ENCODE measurements around the gene MTMR10.

MTMR10 gene

DNA sequence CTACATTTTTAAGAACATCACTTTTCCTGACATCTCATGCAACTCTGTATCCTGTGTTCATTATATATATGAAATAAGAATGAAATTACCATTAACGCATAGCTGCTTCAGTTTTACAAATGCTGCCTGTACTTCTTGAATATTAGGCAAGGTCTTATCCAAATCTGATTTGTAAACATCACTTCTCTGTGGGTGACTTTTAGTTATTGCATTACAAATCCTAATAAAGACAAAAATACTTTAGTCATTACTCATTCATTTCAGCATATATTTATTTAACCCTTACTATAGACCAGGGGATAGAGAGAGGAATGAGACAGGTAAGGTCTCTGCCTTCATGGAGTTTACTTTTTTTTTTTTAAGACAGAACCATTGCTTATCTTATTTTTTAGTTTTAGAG, 36.8 kb downstream of the MTMR10 start:
- no peak overlapping the region for H3K14ac ChIP-seq (ENCODE audit: low read length in 2 of 2)
- H3K4me3 ChIP-seq (ENCODE audit: insufficient read depth in 1 of 2, low read depth in 1 of 2, low read length in 2 of 2): no peak overlapping the region
- no peak overlapping the region for H2BK120ac ChIP-seq (ENCODE audit: low read depth, low read length)
- H2AFZ ChIP-seq (ENCODE audit: low read depth, low read length): no peak overlapping the region
- peaks cover 18% of the 10 kb centered on the region for H3K4me1 ChIP-seq (ENCODE audit: control insufficient read depth, insufficient read depth, low read depth, low read length)
- H2BK5ac ChIP-seq (ENCODE audit: low read depth, low read length, poor library complexity, severe bottlenecking): no peak overlapping the region
- no peak overlapping the region for H2AK5ac ChIP-seq (ENCODE audit: low read length, severe bottlenecking)
- H3K79me1 ChIP-seq (replicated peaks; ENCODE audit: low read length, poor library complexity, severe bottlenecking): peaks cover 19% of the 10 kb centered on the region
- H4K91ac ChIP-seq (ENCODE audit: low read length): no peak overlapping the region
- H3K9ac ChIP-seq (ENCODE audit: low read length): no peak overlapping the region
- H3K9me3 ChIP-seq (ENCODE audit: control insufficient read depth, low read length): peaks cover 1% of the 10 kb centered on the region
- H3K4me2 ChIP-seq (ENCODE audit: low read length, poor library complexity, severe bottlenecking): no peak overlapping the region
- no peak overlapping the region for H3K18ac ChIP-seq (ENCODE audit: low read depth in 1 of 2, low read length in 2 of 2)
- no peak overlapping the region for H2BK12ac ChIP-seq (ENCODE audit: low read length in 2 of 2)
- no peak overlapping the region for H3K27ac ChIP-seq (ENCODE audit: low read length, poor library complexity, severe bottlenecking)
- no peaks in the 10 kb centered on the region for H3K27me3 ChIP-seq (ENCODE audit: control insufficient read depth in 1 of 2, insufficient read depth in 1 of 2, low read length in 2 of 2)
- H2BK15ac ChIP-seq (ENCODE audit: low read depth, poor library complexity, severe bottlenecking): no peak overlapping the region
- no peak overlapping the region for H3K4ac ChIP-seq (ENCODE audit: low read depth in 1 of 2, low read length in 2 of 2)
- no CpG with 5 or more reads among the region's 1 CpG for WGBS
- DNase-seq: peak; percentile 11
- H4K8ac ChIP-seq (ENCODE audit: low read length): no peak overlapping the region
- no peak overlapping the region for H3K23ac ChIP-seq (ENCODE audit: low read length in 2 of 2)
- H3K36me3 ChIP-seq (ENCODE audit: control insufficient read depth in 1 of 2, insufficient read depth in 2 of 2, low read depth in 1 of 2, low read length in 2 of 2): peaks cover 48 to 77% of the 10 kb centered on the region in 2 experiments

DNA sequence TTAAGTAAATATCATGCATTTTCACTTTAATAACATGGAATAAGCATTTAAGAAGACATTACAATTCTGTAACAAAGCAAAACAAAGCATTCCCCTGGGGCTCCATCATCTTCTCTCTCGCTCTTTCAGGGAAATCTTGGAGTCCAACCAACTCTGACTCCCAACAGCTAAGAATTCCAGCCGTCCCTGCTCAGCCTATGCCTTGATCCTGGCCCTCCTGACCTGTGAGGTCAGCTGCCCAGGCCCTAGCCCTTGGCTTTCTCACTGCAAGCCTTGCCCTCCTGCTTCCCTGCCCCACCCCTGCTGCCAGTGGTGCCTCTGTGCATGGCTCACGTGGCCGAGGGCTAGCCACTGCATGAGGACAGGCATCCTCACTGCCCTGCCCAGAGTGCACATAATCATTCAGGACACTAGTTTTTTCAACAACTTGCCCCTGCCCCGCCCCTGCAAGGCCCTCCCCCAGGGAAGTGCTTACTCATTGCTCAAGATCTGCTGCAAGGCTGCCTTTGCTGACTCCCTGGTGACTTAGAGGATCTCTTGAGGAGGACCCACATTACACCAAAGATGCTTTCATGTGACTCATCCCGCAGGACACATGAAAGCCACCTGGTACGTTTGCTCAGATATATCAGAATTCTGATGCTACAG, 37.6 kb downstream of the MTMR10 start:
- Histone ChIP-seq H4K8ac (ENCODE audit: low read length) (peak overlapping the region; percentile 91), H3K79me1 (replicated peaks; ENCODE audit: low read length, poor library complexity, severe bottlenecking) (peaks cover 19% of the 10 kb centered on the region), H3K18ac (ENCODE audit: low read depth in 1 of 2, low read length in 2 of 2) (peak overlapping the region; percentile 49 to 59), H3K27ac (ENCODE audit: low read length, poor library complexity, severe bottlenecking) (peak overlapping the region; percentile 76), H3K4me2 (ENCODE audit: low read length, poor library complexity, severe bottlenecking) (no peak overlapping the region), H2BK12ac (ENCODE audit: low read length in 2 of 2) (no peak overlapping the region), H2BK120ac (ENCODE audit: low read depth, low read length) (no peak overlapping the region), H2AK5ac (ENCODE audit: low read length, severe bottlenecking) (peak overlapping the region; percentile 7), H3K4me3 (ENCODE audit: insufficient read depth in 1 of 2, low read depth in 1 of 2, low read length in 2 of 2) (peak overlapping the region in 1 of 2 experiments; percentile 11), H3K9me3 (ENCODE audit: control insufficient read depth, low read length) (peaks cover 10% of the 10 kb centered on the region), H4K91ac (ENCODE audit: low read length) (peak overlapping the region; percentile 88), H3K23ac (ENCODE audit: low read length in 2 of 2) (no peak overlapping the region), H2AFZ (ENCODE audit: low read depth, low read length) (no peak overlapping the region), H2BK5ac (ENCODE audit: low read depth, low read length, poor library complexity, severe bottlenecking) (no peak overlapping the region), H3K9ac (ENCODE audit: low read length) (no peak overlapping the region), H3K27me3 (ENCODE audit: control insufficient read depth in 1 of 2, insufficient read depth in 1 of 2, low read length in 2 of 2) (no peaks in the 10 kb centered on the region), H3K4me1 (ENCODE audit: control insufficient read depth, insufficient read depth, low read depth, low read length) (peaks cover 18% of the 10 kb centered on the region), H2BK15ac (ENCODE audit: low read depth, poor library complexity, severe bottlenecking) (no peak overlapping the region), H3K14ac (ENCODE audit: low read length in 2 of 2) (no peak overlapping the region), H3K36me3 (ENCODE audit: control insufficient read depth in 1 of 2, insufficient read depth in 2 of 2, low read depth in 1 of 2, low read length in 2 of 2) (peaks cover 48 to 77% of the 10 kb centered on the region in 2 experiments), H3K4ac (ENCODE audit: low read depth in 1 of 2, low read length in 2 of 2) (peak overlapping the region in 1 of 2 experiments; percentile 35)
- peak; percentile 89 for DNase-seq
- 20% methylated on average over 7 of the region's 7 CpGs for WGBS

GRCh38 chr15:30953183-30953582, 38.2 kb downstream of the MTMR10 start:
- no peak overlapping the region for H2BK5ac ChIP-seq (ENCODE audit: low read depth, low read length, poor library complexity, severe bottlenecking)
- H3K27me3 ChIP-seq (ENCODE audit: control insufficient read depth in 1 of 2, insufficient read depth in 1 of 2, low read length in 2 of 2): no peaks in the 10 kb centered on the region
- H2BK120ac ChIP-seq (ENCODE audit: low read depth, low read length): no peak overlapping the region
- no peak overlapping the region for H3K4me2 ChIP-seq (ENCODE audit: low read length, poor library complexity, severe bottlenecking)
- no peak overlapping the region for H3K4me3 ChIP-seq (ENCODE audit: insufficient read depth in 1 of 2, low read depth in 1 of 2, low read length in 2 of 2)
- peak; percentile 4 for DNase-seq
- H2AFZ ChIP-seq (ENCODE audit: low read depth, low read length): no peak overlapping the region
- H3K23ac ChIP-seq (ENCODE audit: low read length in 2 of 2): no peak overlapping the region
- no peak overlapping the region for H2BK15ac ChIP-seq (ENCODE audit: low read depth, poor library complexity, severe bottlenecking)
- 95% methylated on average over 6 of the region's 7 CpGs for WGBS
- peak overlapping the region in 1 of 2 experiments; percentile 72 for H2BK12ac ChIP-seq (ENCODE audit: low read length in 2 of 2)
- peaks cover 18% of the 10 kb centered on the region for H3K4me1 ChIP-seq (ENCODE audit: control insufficient read depth, insufficient read depth, low read depth, low read length)
- H4K91ac ChIP-seq (ENCODE audit: low read length): no peak overlapping the region
- peaks cover 48 to 77% of the 10 kb centered on the region in 2 experiments for H3K36me3 ChIP-seq (ENCODE audit: control insufficient read depth in 1 of 2, insufficient read depth in 2 of 2, low read depth in 1 of 2, low read length in 2 of 2)
- H2AK5ac ChIP-seq (ENCODE audit: low read length, severe bottlenecking): peak overlapping the region; percentile 35
- peak overlapping the region in 1 of 2 experiments; percentile 51 for H3K18ac ChIP-seq (ENCODE audit: low read depth in 1 of 2, low read length in 2 of 2)
- H3K9ac ChIP-seq (ENCODE audit: low read length): no peak overlapping the region
- H3K4ac ChIP-seq (ENCODE audit: low read depth in 1 of 2, low read length in 2 of 2): no peak overlapping the region
- H3K27ac ChIP-seq (ENCODE audit: low read length, poor library complexity, severe bottlenecking): peak overlapping the region; percentile 23
- H3K9me3 ChIP-seq (ENCODE audit: control insufficient read depth, low read length): peaks cover 11% of the 10 kb centered on the region
- H4K8ac ChIP-seq (ENCODE audit: low read length): no peak overlapping the region
- H3K14ac ChIP-seq (ENCODE audit: low read length in 2 of 2): no peak overlapping the region
- peaks cover 19% of the 10 kb centered on the region for H3K79me1 ChIP-seq (replicated peaks; ENCODE audit: low read length, poor library complexity, severe bottlenecking)

DNA sequence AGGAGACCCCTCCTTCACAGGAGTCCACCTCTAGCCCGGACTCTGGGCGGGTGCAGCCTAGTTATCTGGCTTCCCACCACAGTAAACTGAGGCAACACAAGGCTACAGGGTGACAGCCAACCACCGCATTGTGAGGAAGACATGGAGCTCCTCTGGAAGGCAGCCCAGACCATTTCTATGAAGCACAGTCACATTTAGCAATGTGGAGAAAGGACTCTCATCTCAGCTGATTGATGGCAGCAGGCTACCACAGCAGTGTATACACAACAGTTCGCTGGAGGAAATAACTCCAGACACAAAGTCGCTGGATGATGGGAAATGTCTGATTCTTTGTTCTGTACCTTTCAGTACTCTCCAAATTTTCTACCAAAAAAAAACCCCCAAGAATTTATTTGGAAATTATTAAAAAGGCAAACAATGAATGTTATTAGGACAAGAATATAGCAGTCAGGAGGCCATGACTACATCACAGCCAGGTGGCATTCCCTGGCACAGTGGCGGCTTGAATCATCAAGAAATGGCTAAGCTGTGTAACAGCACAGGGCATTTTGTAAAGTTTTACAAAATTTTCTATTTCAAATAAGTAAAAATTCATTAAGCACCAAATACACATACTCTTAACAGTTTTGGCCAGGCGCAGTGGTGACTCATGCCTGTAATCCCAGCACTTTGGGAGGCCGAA, 47.6 kb downstream of the MTMR10 start:
- 96% methylated on average over 5 of the region's 8 CpGs for WGBS
- peaks cover 31% of the 10 kb centered on the region for H3K79me1 ChIP-seq (replicated peaks; ENCODE audit: low read length, poor library complexity, severe bottlenecking)
- no peak overlapping the region for H2AFZ ChIP-seq (ENCODE audit: low read depth, low read length)
- no peak overlapping the region for H3K4me3 ChIP-seq (ENCODE audit: insufficient read depth in 1 of 2, low read depth in 1 of 2, low read length in 2 of 2)
- no peak overlapping the region for H3K4me2 ChIP-seq (ENCODE audit: low read length, poor library complexity, severe bottlenecking)
- peaks cover 56 to 98% of the 10 kb centered on the region in 2 experiments for H3K36me3 ChIP-seq (ENCODE audit: control insufficient read depth in 1 of 2, insufficient read depth in 2 of 2, low read depth in 1 of 2, low read length in 2 of 2)
- no peak overlapping the region for H3K4ac ChIP-seq (ENCODE audit: low read depth in 1 of 2, low read length in 2 of 2)
- no peak overlapping the region for H2BK15ac ChIP-seq (ENCODE audit: low read depth, poor library complexity, severe bottlenecking)
- no peak overlapping the region for H2BK12ac ChIP-seq (ENCODE audit: low read length in 2 of 2)
- peaks cover 6% of the 10 kb centered on the region for H3K4me1 ChIP-seq (ENCODE audit: control insufficient read depth, insufficient read depth, low read depth, low read length)
- H3K9ac ChIP-seq (ENCODE audit: low read length): no peak overlapping the region
- no peak overlapping the region for H2AK5ac ChIP-seq (ENCODE audit: low read length, severe bottlenecking)
- no peak overlapping the region for H4K8ac ChIP-seq (ENCODE audit: low read length)
- DNase-seq: no peak
- H2BK5ac ChIP-seq (ENCODE audit: low read depth, low read length, poor library complexity, severe bottlenecking): no peak overlapping the region
- H2BK120ac ChIP-seq (ENCODE audit: low read depth, low read length): no peak overlapping the region
- H3K27me3 ChIP-seq (ENCODE audit: control insufficient read depth in 1 of 2, insufficient read depth in 1 of 2, low read length in 2 of 2): no peaks in the 10 kb centered on the region
- no peak overlapping the region for H3K23ac ChIP-seq (ENCODE audit: low read length in 2 of 2)
- no peak overlapping the region for H3K14ac ChIP-seq (ENCODE audit: low read length in 2 of 2)
- no peak overlapping the region for H3K27ac ChIP-seq (ENCODE audit: low read length, poor library complexity, severe bottlenecking)
- H4K91ac ChIP-seq (ENCODE audit: low read length): no peak overlapping the region
- H3K18ac ChIP-seq (ENCODE audit: low read depth in 1 of 2, low read length in 2 of 2): no peak overlapping the region
- H3K9me3 ChIP-seq (ENCODE audit: control insufficient read depth, low read length): peaks cover under 1% of the 10 kb centered on the region
